Smooth muscle cell (in vitro differentiated cells): ENCODE data around the gene HOXA1. TPM values are rescaled to one million over a fixed set of nuclear protein-coding genes. Genes with fewer than 3 reads are reported as not detected.

Experiments used
- DNase-seq: peaks from one replicate; lab custom pipeline; 2025; ENCODE audit not compliant: unreplicated experiment; lab: John Stamatoyannopoulos, UW
- H2AFZ ChIP-seq: fragments of 200-600 bp; sonication (generic); 2 replicates; pipeline ENCODE4 v1.6.0; 2016; ENCODE audit warnings: antibody characterized with exemption, low read depth, mild to moderate bottlenecking
- H3F3A ChIP-seq: fragments of 200-600 bp; sonication (generic); 2 replicates; pipeline ENCODE4 v1.6.0; 2017; ENCODE audit warnings: antibody characterized with exemption, low read depth
- H3K27ac ChIP-seq: fragments of 200-600 bp; sonication (generic); 2 replicates; pipeline ENCODE4 v1.5.1; 2016; ENCODE audit warnings: low read depth, mild to moderate bottlenecking
- H3K27me3 ChIP-seq: fragments of 200-600 bp; sonication (generic); 2 replicates; pipeline ENCODE4 v1.6.1; 2016; ENCODE audit warnings: low read depth, mild to moderate bottlenecking
- H3K36me3 ChIP-seq: fragments of 200-600 bp; sonication (generic); 2 replicates; pipeline ENCODE4 v1.5.1; 2016; ENCODE audit warnings: low read depth
- H3K4me1 ChIP-seq: fragments of 200-600 bp; sonication (generic); 2 replicates; pipeline ENCODE4 v1.5.1; 2016; ENCODE audit warnings: low read depth
- H3K4me2 ChIP-seq: fragments of 200-600 bp; sonication (generic); 2 replicates; pipeline ENCODE4 v1.6.0; 2016; ENCODE audit warnings: mild to moderate bottlenecking
- H3K4me3 ChIP-seq: fragments of 200-600 bp; sonication (generic); 2 replicates; pipeline ENCODE4 v1.5.1; 2016; ENCODE audit warnings: mild to moderate bottlenecking
- H3K79me2 ChIP-seq: fragments of 200-600 bp; sonication (generic); 2 replicates; pipeline ENCODE4 v1.6.0; 2016; ENCODE audit warnings: low read depth, mild to moderate bottlenecking
- H3K9ac ChIP-seq: fragments of 200-600 bp; sonication (generic); 2 replicates; pipeline ENCODE4 v1.6.0; 2016; ENCODE audit warnings: low read depth
- H3K9me3 ChIP-seq: fragments of 200-600 bp; sonication (generic); replicated peaks from 2 replicates; pipeline ENCODE4 v1.5.1; 2016; ENCODE audit warnings: low read depth
- H4K20me1 ChIP-seq: fragments of 200-600 bp; sonication (generic); 2 replicates; pipeline ENCODE4 v1.6.0; 2016; ENCODE audit warnings: low read depth
- CTCF ChIP-seq: fragments of 200-600 bp; sonication (generic); IDR thresholded peaks from 2 replicates; pipeline ENCODE4 v1.5.1; 2017; ENCODE audit warnings: borderline replicate concordance, mild to moderate bottlenecking, antibody characterized with exemption; ENCODE audit not compliant: insufficient read depth, poor library complexity, severe bottlenecking
- WGBS: methylation state at CpG from one replicate; pipeline ENCODE4 v1.1.7; 2016; ENCODE audit warnings: low lambda C conversion rate; 5-methylcytosine and 5-hydroxymethylcytosine counted together
- polyA plus RNA-seq: library from polyadenylated mRNA; unstranded; fragments of >200 nt; fragmentation: Nextera tagmentation; extraction: Ambion mirVana; gene quantifications from 2 replicates; pipeline ENCODE4 v1.2.1, GENCODE V29; 2016
- total RNA-seq: library from RNA; depleted of rRNA; stranded (reverse); fragments of >200 nt; gene quantifications from 2 replicates; pipeline ENCODE4 v1.2.3, GENCODE V29; 2014

HOXA1 gene
- total and polyA plus RNA-seq, 2 experiments from 2014 or later, result 0.40 TPM; not detected in 1

GRCh38 chr7:27123007-27123476, 27.2 kb upstream of the HOXA1 start:
- Histone ChIP-seq H3F3A (no peaks in the 10 kb centered on the region), H3K36me3 (no peaks in the 10 kb centered on the region), H3K27ac (no peak overlapping the region), H4K20me1 (no peaks in the 10 kb centered on the region), H3K79me2 (no peaks in the 10 kb centered on the region), H3K4me1 (no peaks in the 10 kb centered on the region), H3K4me2 (peak overlapping the region; percentile 8), H2AFZ (no peak overlapping the region), H3K27me3 (peaks cover 100% of the 10 kb centered on the region), H3K9me3 (no peaks in the 10 kb centered on the region), H3K9ac (no peak overlapping the region), H3K4me3 (peak overlapping the region; percentile 28)
- TF ChIP-seq CTCF, result no peak
- DNase-seq, result no peak
- 12% methylated on average over 14 of the region's 14 CpGs for WGBS

GRCh38 chr7:27122077-27122910, 26.5 kb upstream of the HOXA1 start:
- Histone ChIP-seq H4K20me1 (no peaks in the 10 kb centered on the region), H3K27me3 (peaks cover 100% of the 10 kb centered on the region), H3K4me2 (no peak overlapping the region), H2AFZ (no peak overlapping the region), H3K36me3 (no peaks in the 10 kb centered on the region), H3K4me3 (peak overlapping the region; percentile 28), H3K4me1 (no peaks in the 10 kb centered on the region), H3K79me2 (no peaks in the 10 kb centered on the region), H3K9me3 (no peaks in the 10 kb centered on the region), H3K9ac (no peak overlapping the region), H3K27ac (no peak overlapping the region), H3F3A (no peaks in the 10 kb centered on the region)
- 7% methylated on average over 42 of the region's 42 CpGs for WGBS
- DNase-seq, result no peak
- TF ChIP-seq CTCF, result no peak

- Histone ChIP-seq H3K36me3 (no peaks in the 10 kb centered on the region), H3K27ac (no peak overlapping the region), H3F3A (no peaks in the 10 kb centered on the region), H3K27me3 (peaks cover 100% of the 10 kb centered on the region), H3K4me1 (no peaks in the 10 kb centered on the region), H3K4me3 (peak overlapping the region; percentile 28), H3K4me2 (no peak overlapping the region), H4K20me1 (no peaks in the 10 kb centered on the region), H3K9me3 (no peaks in the 10 kb centered on the region), H3K9ac (no peak overlapping the region), H3K79me2 (no peaks in the 10 kb centered on the region), H2AFZ (no peak overlapping the region)
- WGBS, result 33% methylated on average over 7 of the region's 7 CpGs
- no peak for TF ChIP-seq CTCF
- DNase-seq, result no peak
Observed at GRCh38 chr7:27121684-27122076, 25.9 kb upstream of the HOXA1 start.
